PC-3 (cell line): Measurements from ENCODE around the gene GABRG3. TPM values are rescaled to one million over a fixed set of nuclear protein-coding genes. Genes with fewer than 3 reads are reported as not detected.

Experiments used
- ATAC-seq: fragments of 200-7000 bp; cut with Tn5 transposase; 2 replicates; pipeline ENCODE4 v1.9.1; 2020; ENCODE audit warnings: mild to moderate bottlenecking, moderate library complexity
- BruUV-seq: library from RNA; stranded (reverse); fragments of 400-500 nt; replicated peaks from 2 replicates; lab custom pipeline; 2021; lab: Mats Ljungman, UMichigan
- CTCF ChIA-PET: fragments of 300-600 bp; sonication (Branson Sonifier 250); formaldehyde crosslinking; loops from one replicate; lab custom pipeline; 2022; ENCODE audit warnings: antibody characterized with exemption; lab: Charles Lee
- POLR2A ChIA-PET: fragments of 300-600 bp; sonication (Branson Sonifier 250); formaldehyde crosslinking; loops from one replicate; lab custom pipeline; 2022; ENCODE audit warnings: antibody characterized with exemption; ENCODE audit not compliant: unreplicated experiment; lab: Charles Lee
- DNase-seq: peaks from one replicate; pipeline ENCODE4 v3.0.0-alpha.2; 2015
- H2AFZ ChIP-seq: fragments of 300-600 bp; sonication (generic); 2 replicates; pipeline ENCODE4 v1.6.0; 2016; ENCODE audit warnings: antibody characterized with exemption, low read length
- H3F3A ChIP-seq: fragments of 300-600 bp; sonication (generic); one replicate; pipeline ENCODE4 v1.6.0; 2017; ENCODE audit warnings: antibody characterized with exemption, low read length, control low read depth, mild to moderate bottlenecking; ENCODE audit not compliant: unreplicated experiment
- H3K27ac ChIP-seq: fragments of 300-600 bp; sonication (generic); 2 replicates; pipeline ENCODE4 v1.5.1; 2016; ENCODE audit warnings: mild to moderate bottlenecking, low read length
- H3K27me3 ChIP-seq: fragments of 300-600 bp; sonication (generic); 2 replicates; pipeline ENCODE4 v1.6.1; 2016; ENCODE audit warnings: low read length, mixed read lengths
- H3K36me3 ChIP-seq: fragments of 300-600 bp; sonication (generic); 2 replicates; pipeline ENCODE4 v1.6.1; 2016; ENCODE audit warnings: low read depth, mixed run types, low read length, mixed read lengths
- H3K4me1 ChIP-seq: fragments of 300-600 bp; sonication (generic); 2 replicates; pipeline ENCODE4 v1.5.1; 2016; ENCODE audit warnings: low read length; ENCODE audit not compliant: insufficient read depth
- H3K4me2 ChIP-seq: fragments of 300-600 bp; sonication (generic); 2 replicates; pipeline ENCODE4 v1.6.0; 2016; ENCODE audit warnings: low read length
- H3K4me3 ChIP-seq: fragments of 300-600 bp; sonication (generic); 2 replicates; pipeline ENCODE4 v1.5.1; 2016; ENCODE audit warnings: mild to moderate bottlenecking, low read length, mixed read lengths
- H3K79me2 ChIP-seq: fragments of 300-600 bp; sonication (generic); 2 replicates; pipeline ENCODE4 v1.6.1; 2017; ENCODE audit warnings: low read length, mixed read lengths
- H3K9ac ChIP-seq: fragments of 300-600 bp; sonication (generic); 2 replicates; pipeline ENCODE4 v1.6.0; 2016; ENCODE audit warnings: mild to moderate bottlenecking, low read length
- H3K9me2 ChIP-seq: fragments of 300-600 bp; sonication (generic); replicated peaks from 2 replicates; pipeline ENCODE4 v1.6.1; 2016; ENCODE audit warnings: mixed run types, low read length, mixed read lengths
- H3K9me3 ChIP-seq: fragments of 300-600 bp; sonication (generic); 2 replicates; pipeline ENCODE4 v1.6.1; 2016; ENCODE audit warnings: low read length, mixed read lengths
- H4K20me1 ChIP-seq: fragments of 300-600 bp; sonication (generic); 2 replicates; pipeline ENCODE4 v1.6.1; 2016; ENCODE audit warnings: low read length, mixed read lengths
- CTCF ChIP-seq: fragments of 300-600 bp; sonication (generic); conservative IDR thresholded peaks from 2 replicates; pipeline ENCODE4 v1.5.1; 2017; ENCODE audit warnings: antibody characterized with exemption, low read depth, mild to moderate bottlenecking, low read length
- EZH2 ChIP-seq: fragments of 300-600 bp; sonication (generic); IDR thresholded peaks from one replicate; pipeline ENCODE4 v1.6.1; 2017; ENCODE audit warnings: antibody characterized with exemption, mild to moderate bottlenecking, low read length; ENCODE audit not compliant: unreplicated experiment
- EZH2phosphoT487 ChIP-seq: fragments of 300-600 bp; sonication (generic); IDR thresholded peaks from 2 replicates; pipeline ENCODE4 v1.6.1; 2018; ENCODE audit warnings: mild to moderate bottlenecking, antibody characterized with exemption, low read length, borderline replicate concordance
- intact Hi-C: fragments of 100-400 bp; cut with micrococcal nuclease; formaldehyde crosslinking; loops from 2 replicates; pipeline ENCODE4 v1.9.0; 2023
- total RNA-seq: library from RNA; depleted of rRNA; stranded (reverse); fragments of >200 nt; gene quantifications from 2 replicates; pipeline ENCODE4 v1.2.3, GENCODE V29; 2014

Gene GABRG3
- total RNA-seq, 1 experiment from 2014 or later, result 0.11 TPM

GRCh38 chr15:27458345-27459084, 487.5 kb downstream of the GABRG3 start:
- intact Hi-C loops, result no loop called here
- no peak for TF ChIP-seq EZH2phosphoT487
- H3K27ac ChIP-seq, result no peak overlapping the region
- ChIA-PET POLR2A (no interaction called here), CTCF (no interaction called here)
- no peaks in the 10 kb centered on the region for H3K27me3 ChIP-seq
- H3K9me2 ChIP-seq, result no peaks in the 10 kb centered on the region
- H3F3A ChIP-seq, result no peaks in the 10 kb centered on the region
- ATAC-seq (no peak), DNase-seq (no peak)
- BruUV-seq, result no TSS peak
- H3K4me2 ChIP-seq, result no peak overlapping the region
- H3K4me3 ChIP-seq, result no peak overlapping the region
- no peak overlapping the region for H2AFZ ChIP-seq
- H4K20me1 ChIP-seq, result no peaks in the 10 kb centered on the region
- H3K36me3 ChIP-seq, result no peaks in the 10 kb centered on the region
- peaks cover 12% of the 10 kb centered on the region; the same call in 1 of the 2 replicates for H3K4me1 ChIP-seq
- no peak overlapping the region for H3K9ac ChIP-seq
- H3K9me3 ChIP-seq, result peaks cover 5% of the 10 kb centered on the region; the same call in 1 of the 2 replicates
- no peaks in the 10 kb centered on the region for H3K79me2 ChIP-seq

GRCh38 chr15:27459836-27460235, 488.9 kb downstream of the GABRG3 start:
- POLR2A ChIA-PET, result no interaction called here
- Histone ChIP-seq H3K4me3 (no peak overlapping the region), H3K9me3 (peaks cover 9% of the 10 kb centered on the region)

GRCh38 chr15:27461181-27461580, 490.2 kb downstream of the GABRG3 start:
- Histone ChIP-seq H3K27ac (no peak overlapping the region), H3K9me3 (peaks cover 9% of the 10 kb centered on the region), H3K27me3 (no peaks in the 10 kb centered on the region), H3K79me2 (no peaks in the 10 kb centered on the region), H3K9ac (no peak overlapping the region), H3K9me2 (no peaks in the 10 kb centered on the region), H2AFZ (no peak overlapping the region), H3K36me3 (no peaks in the 10 kb centered on the region), H3F3A (no peaks in the 10 kb centered on the region), H3K4me3 (no peak overlapping the region), H4K20me1 (no peaks in the 10 kb centered on the region), H3K4me2 (no peak overlapping the region), H3K4me1 (no peaks in the 10 kb centered on the region)
- ATAC-seq, result no peak
- ChIA-PET POLR2A (no interaction called here), CTCF (no interaction called here)
- TF ChIP-seq CTCF (no peak), EZH2phosphoT487 (no peak), EZH2 (no peak)
- no peak for DNase-seq
- intact Hi-C loops, result no loop called here
- no TSS peak for BruUV-seq

More at GRCh38 chr15:27459836-27460235, 488.9 kb downstream of the GABRG3 start:
- no peak overlapping the region for H3K27ac ChIP-seq
- DNase-seq (no peak), ATAC-seq (no peak)
- H4K20me1 ChIP-seq, result no peaks in the 10 kb centered on the region
- H3K79me2 ChIP-seq, result no peaks in the 10 kb centered on the region
- H3K4me2 ChIP-seq, result no peak overlapping the region
- intact Hi-C loops, result no loop called here
- no peaks in the 10 kb centered on the region for H3K27me3 ChIP-seq
- H3K36me3 ChIP-seq, result no peaks in the 10 kb centered on the region
- H3K4me1 ChIP-seq, result peaks cover 8% of the 10 kb centered on the region; the same call in 1 of the 2 replicates
- BruUV-seq, result no TSS peak
- TF ChIP-seq EZH2 (no peak), CTCF (no peak), EZH2phosphoT487 (no peak)
- H3F3A ChIP-seq, result no peaks in the 10 kb centered on the region
- no peak overlapping the region for H2AFZ ChIP-seq
- H3K9ac ChIP-seq, result no peak overlapping the region
- H3K9me2 ChIP-seq, result no peaks in the 10 kb centered on the region
- CTCF ChIA-PET, result no interaction called here
